GM18870 (cell line): ENCODE results near the gene STAT1.
"Not testable (repeated sequence)": the region's sequence is repeated elsewhere in the genome, so short reads cannot be mapped to it uniquely, and the experiment has no call there.

Experiments used
- ATAC-seq: cut with Tn5 transposase; IDR thresholded peaks from one replicate; pipeline ENCODE4 v1.9.1; 2021; ENCODE audit warnings: moderate library complexity; ENCODE audit not compliant: unreplicated experiment

Gene STAT1

GRCh38 chr2:191009541-191010374, 4.2 kb downstream of the STAT1 start:
- no peak for ATAC-seq

GRCh38 chr2:191008286-191008685, 5.7 kb downstream of the STAT1 start:
- no peak for ATAC-seq

DNA sequence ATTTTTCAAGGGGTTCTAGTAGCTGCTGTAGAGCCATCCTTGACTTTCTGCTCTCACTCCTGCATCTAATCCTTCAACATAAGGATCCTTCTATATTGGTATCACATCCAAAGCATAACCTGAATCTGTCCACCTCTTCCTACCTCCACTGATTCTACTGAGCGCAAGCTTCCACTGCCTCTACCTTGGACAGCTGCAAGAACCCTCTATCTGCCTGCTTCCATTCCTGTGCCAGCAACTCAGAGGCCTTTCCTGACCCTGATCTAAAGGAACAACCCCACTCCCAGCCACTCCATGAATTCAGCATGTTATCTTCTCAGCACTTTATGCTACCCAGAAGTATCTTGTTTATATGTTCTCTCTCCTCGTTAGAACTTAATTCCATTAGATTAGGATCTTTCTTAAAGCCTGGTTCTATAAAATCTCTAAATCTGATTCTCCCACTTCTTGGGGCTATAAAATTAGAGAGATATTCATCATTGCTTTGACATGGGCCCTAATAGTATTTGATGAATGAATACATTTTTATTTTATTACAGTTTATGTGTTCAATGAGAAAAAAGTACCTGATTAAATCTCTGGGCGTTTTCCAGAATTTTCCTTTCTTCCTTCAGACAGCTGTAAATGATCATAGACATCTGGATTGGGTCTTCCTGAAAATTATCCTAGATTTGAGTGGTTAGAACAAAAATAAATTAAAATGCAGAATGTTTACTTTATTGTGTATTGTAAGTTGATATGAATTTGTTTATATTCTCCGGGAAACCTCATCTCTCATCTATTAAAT, 6.8 kb downstream of the STAT1 start:
- no peak for ATAC-seq

DNA sequence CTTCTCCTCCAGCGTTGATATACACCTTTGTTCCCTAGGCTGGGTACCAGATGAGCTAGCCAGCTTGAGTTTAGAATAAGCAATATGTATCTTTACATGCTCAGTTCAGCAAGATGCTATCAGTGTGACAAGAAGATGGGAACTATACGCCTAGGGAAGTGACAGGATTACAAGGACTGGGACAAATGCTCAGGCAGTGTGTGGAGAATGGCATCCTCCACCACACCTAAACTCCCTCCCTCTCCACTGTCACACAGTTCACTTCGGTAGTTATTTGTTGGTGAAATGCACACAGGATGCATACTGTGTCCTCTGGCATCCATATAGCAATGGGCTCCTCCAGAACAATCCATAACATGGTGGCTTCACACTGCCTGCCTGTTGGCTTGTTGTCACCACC, 7.7 kb downstream of the STAT1 start:
- no peak for ATAC-seq

DNA sequence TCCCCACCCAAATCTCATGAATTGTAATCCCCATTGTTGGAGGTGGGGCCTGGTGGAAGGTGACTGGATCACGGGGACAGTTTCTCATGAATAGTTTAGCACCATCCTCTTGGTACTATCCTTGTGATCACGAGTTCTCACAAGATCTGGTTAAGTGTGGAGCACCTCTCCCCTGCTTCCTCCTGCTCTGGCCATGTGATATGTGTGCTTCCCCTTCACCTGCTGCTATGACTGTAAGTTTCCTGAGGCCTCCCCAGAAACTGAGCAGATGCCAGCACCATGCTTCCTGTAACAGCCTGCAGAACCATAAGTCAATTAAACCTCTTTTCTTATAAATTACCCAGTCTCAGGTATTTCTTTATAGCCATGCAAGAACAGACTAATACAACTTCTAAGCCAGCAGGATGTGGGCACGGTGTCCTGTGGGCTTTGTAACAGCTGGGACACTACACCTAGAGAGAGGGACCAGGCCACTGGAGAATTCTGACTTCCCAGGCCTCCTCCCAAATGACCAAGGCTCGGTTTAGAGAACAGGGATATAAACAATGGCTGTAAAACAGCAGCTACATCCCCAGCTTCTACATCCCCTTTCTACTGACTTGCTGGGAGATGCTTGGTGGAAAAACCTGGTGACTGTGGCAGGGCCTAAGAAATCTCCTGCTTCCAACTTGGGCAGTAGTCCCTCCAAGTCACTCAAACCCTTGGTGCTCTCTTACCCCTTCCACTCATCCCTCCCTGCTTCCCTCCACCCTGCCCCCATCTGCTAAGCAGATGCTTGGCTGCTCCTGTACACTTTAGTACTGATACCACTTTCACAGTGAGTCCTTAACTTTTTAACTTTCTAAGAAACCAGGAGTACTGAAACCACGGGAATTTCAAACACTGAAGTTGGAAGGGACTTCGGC, 10.3 kb downstream of the STAT1 start:
- ATAC-seq, result no peak

GRCh38 chr2:191001624-191002023, 12.3 kb downstream of the STAT1 start:
- ATAC-seq, result no peak

GRCh38 chr2:191001032-191001431, 12.9 kb downstream of the STAT1 start:
- no peak for ATAC-seq

DNA sequence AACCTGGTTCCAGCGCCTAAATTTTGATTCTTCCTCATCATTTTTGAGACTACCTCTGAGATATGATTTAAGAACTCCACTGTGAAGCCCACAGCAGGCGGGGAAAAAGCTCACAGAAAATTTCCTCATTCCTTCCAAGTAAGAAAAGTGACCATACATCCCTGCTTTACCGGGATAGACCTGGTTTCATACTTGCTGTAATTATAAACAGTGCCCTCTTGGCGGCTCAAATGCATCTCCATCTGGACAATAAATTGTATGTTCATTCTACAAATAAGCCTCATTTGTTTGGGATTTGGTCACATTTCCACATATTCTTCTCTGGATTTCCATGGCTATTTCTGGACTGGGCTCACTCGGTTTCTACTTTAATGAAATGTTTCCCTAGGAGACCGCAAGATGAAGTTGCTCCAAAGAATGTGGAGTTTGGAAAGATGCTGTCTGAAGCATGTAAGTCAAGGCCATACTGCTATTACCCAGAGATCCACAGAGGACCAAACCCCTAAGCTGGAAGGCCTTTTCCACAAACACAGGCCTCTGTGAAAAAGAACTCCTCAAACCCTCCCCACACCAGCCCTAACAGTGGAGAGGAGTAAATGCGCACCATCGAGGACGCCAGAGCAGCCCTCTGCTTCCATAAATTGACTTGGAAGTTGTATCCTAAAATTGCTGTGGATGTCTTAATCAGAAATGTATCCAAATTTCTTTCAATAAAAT, 13.9 kb downstream of the STAT1 start:
- no peak for ATAC-seq

GRCh38 chr2:190999058-190999457, 14.9 kb downstream of the STAT1 start:
- no peak for ATAC-seq

DNA sequence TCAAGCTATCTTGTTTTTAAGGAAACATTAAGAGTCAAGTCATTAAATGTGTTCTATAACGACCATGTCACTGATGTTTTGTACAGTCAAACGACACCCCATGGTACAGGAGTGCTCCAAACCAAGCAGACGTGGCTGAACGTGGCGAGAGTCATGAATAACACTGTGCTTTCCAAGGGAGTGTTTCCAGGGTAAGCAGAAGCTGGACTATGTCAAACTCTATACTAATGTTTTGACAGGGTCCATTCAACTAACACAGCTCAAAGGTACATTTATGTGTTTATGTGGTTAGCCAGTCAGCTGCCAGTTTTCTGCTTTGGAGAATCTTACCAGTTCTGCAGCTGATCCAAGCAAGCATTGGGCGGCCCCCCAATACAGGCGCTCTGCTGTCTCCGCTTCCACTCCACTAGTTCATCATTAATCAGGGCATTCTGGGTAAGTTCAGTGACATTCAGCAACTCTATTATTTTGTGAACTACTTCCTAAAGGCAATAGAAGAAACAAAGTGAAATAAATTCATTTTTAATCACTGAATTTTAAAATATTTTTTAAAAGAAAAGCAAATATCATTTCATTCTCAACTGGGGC, 16.4 kb downstream of the STAT1 start:
- ATAC-seq, result no peak

DNA sequence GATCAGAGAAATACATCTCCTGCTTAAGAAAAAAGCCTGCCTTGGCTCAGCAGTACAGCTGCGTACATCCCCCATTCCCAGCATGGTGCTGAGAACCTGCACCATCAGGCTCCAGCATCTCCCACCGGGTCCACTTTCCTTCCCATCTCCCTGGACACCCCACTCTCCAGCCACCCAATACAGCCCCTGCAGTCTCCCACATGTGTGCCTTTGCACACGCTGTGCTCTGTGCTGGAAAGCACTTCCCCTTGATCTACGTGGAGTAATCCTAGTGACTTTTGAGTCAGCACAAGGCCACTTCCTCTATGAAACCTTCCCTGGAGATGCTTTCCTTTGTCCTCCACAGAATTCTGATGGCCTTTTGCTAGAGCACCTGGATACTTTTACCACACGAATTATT, 17.0 kb downstream of the STAT1 start:
- no peak for ATAC-seq

GRCh38 chr2:190996338-190996946, 17.5 kb downstream of the STAT1 start:
- ATAC-seq, result no peak

GRCh38 chr2:190995315-190995714, 18.7 kb downstream of the STAT1 start:
- ATAC-seq, result not testable (repeated sequence)

DNA sequence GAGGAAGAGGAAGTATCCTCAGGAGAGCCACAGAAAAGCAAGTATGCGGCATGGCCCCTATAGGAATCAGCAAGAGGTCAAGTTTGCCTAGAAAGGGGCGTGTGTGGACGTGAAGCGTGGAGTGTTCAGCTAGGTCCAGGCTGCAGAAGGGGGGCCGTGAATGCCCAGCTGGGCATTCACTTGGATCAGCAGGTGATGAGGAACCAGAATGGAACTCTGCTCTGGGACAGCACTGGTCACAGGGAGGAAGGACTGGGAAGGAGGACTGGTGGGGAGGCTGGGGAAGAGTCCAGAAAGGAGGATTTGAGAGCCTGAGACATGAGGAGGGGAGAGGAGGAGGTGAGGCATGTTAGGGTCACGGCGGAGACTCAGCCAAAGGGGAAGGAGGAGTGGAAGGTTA, 19.8 kb downstream of the STAT1 start:
- ATAC-seq, result no peak

- ATAC-seq, result no peak
These were observed 20.7 kb downstream of the STAT1 start for GRCh38 chr2:190993292-190993643.

DNA sequence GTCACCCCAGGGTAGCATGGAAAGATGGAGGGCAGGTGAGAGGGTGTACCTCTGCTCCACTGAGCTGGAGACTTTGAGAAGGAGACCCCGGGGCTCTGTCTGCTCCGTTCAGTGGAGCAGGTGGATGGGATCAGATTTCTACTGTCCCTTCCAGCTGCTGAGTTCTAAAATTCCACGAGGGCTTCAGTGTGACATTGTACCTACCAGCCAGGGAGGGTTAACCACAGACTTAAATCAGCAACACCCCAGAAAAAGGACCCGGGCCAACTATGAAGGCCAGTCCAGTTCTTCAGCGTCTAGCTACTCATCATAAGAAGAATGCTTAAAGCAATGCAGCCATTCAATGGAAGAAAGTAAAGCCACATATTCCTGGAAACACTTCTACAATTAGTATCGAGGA, 23.8 kb downstream of the STAT1 start:
- no peak for ATAC-seq

DNA sequence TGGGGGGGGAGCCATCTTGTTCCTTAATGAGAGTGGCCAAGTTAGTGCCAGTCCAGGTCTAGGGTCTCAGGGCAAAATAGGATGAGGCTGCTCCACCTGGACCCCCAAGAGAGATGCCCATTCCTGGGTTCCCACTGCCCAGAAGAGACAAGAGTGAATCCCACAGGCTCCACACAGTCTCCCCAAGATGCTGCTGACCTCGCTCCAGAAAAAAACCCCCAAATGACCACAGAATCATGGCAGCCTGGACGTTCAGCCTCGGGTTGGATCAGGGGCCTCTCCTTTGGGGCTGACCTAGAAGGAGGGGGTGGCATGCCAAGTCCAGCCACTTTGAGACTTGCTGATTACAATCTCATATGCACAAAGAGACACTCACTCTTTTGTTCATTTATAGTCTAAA, 25.1 kb downstream of the STAT1 start:
- no peak for ATAC-seq

DNA sequence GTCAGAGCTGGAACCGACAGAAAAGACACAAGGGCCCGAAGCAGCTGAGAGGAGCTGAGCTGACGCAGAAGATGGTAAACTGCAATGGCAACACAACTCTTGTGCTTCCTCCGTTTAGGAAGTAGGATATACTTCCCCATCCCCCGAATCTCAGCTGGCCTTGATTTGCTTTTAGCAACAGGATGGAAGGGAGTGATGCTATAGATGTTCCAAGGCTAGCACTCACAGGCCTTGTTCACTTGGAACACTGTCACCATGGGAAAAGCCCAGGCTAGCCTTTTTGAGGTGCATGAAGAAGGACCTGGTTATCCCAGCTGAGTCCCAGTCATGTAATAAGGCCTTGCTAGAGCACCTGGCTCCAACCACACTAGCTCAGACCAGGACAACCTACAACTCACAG, 26.0 kb downstream of the STAT1 start:
- no peak for ATAC-seq

- ATAC-seq, result no peak
These were observed 26.9 kb downstream of the STAT1 start for GRCh38 chr2:190987116-190987515.
